Adrenal gland (tissue), 12 donors: Measurements from ENCODE around the gene ZNF521. TPM values are rescaled to one million over a fixed set of nuclear protein-coding genes. Genes with fewer than 3 reads are reported as not detected.
A peak's percentile ranks its signal among the peaks of the same experiment; 100 is the strongest.

Source experiments
- DNase-seq, 7 donors: peaks; one replicate each; pipeline ENCODE4 v3.0.0-alpha.2; 2019 to 2020
- H3K27ac ChIP-seq, 5 donors: fragments of 200-600 bp; sonication (generic) in 4 of 5; 1 replicate in 3 of 5; 2 replicates in 2 of 5; pipeline versions ENCODE4 v1.5.1 to v1.8.0; 2016 to 2020; ENCODE audit warnings: mild to moderate bottlenecking in 1 of 5
- H3K27me3 ChIP-seq: fragments of 200-600 bp; 2 replicates; pipeline ENCODE4 v1.8.0; 2021
- H3K36me3 ChIP-seq, 2 donors: fragments of 200-600 bp; replicated peaks in 1 of 2; 1 replicate in 1 of 2; 2 replicates in 1 of 2; pipeline versions ENCODE4 v1.5.1 to v1.8.0; 2018 to 2022
- H3K4me1 ChIP-seq, 2 donors: fragments of 200-600 bp; replicated peaks in 1 of 2; 1 replicate in 1 of 2; 2 replicates in 1 of 2; pipeline versions ENCODE4 v1.5.1 to v1.8.0; 2018 to 2021
- H3K4me3 ChIP-seq, 4 donors: fragments of 200-600 bp; sonication (generic) in 3 of 4; one replicate each; pipeline ENCODE4 v1.5.1; 2016 to 2018
- H3K9me3 ChIP-seq, 3 donors: fragments of 200-600 bp; sonication (generic) in 1 of 3; replicated peaks in 1 of 3; 1 replicate in 2 of 3; 2 replicates in 1 of 3; pipeline versions ENCODE4 v1.5.1 to v1.8.0; 2016 to 2021
- POLR2A ChIP-seq, 2 donors: fragments of 450-650 bp; IDR thresholded peaks; one replicate each; pipeline ENCODE4 v1.6.1; 2017; ENCODE audit warnings: antibody characterized with exemption in 2 of 2, mild to moderate bottlenecking in 2 of 2, moderate library complexity in 1 of 2
- WGBS, 4 donors: extraction: QIAGEN DNeasy Blood & Tissue Kit in 2 of 4; methylation state at CpG; one replicate each; pipeline versions ENCODE4 v1.1.5 to v1.1.7; 2013 to 2017; 5-methylcytosine and 5-hydroxymethylcytosine counted together
- intact Hi-C, 2 donors: fragments of 100-400 bp; cut with DNase I; formaldehyde crosslinking; loops; one replicate each; pipeline versions ENCODE4 v1.14.1 to v1.15.0; 2022 to 2023
- polyA plus RNA-seq, 3 donors: library from polyadenylated mRNA; stranded (reverse); fragments of 200-250 nt in 2 of 3; fragments of 350-450 nt in 1 of 3; fragmentation: Illumina TruSeq in 1 of 3; extraction: RNeasy Lipid Tissue Mini Kit (QIAGEN cat#74804) in 1 of 3; gene quantifications; one replicate each; pipeline ENCODE4 v1.2.3, GENCODE V29; 2013 to 2014
- total RNA-seq, 9 donors: library from RNA; depleted of rRNA in 4 of 9; stranded (reverse); fragments of >200 nt in 4 of 9; fragments of 120-200 nt in 1 of 9; fragmentation: NEBNext Ultra II Directional in 1 of 9; extraction: Animal tissue kit (Norgen Biotek cat#: 25700) in 1 of 9; gene quantifications; one replicate each; pipeline versions ENCODE4 v1.1.0 to v1.2.4, GENCODE V29; 2013 to 2023
- TF ChIP-seq, protein P1 (sequence below), 6 experiments: fragments of 450-650 bp in 4 of 6; fragments of 200-600 bp in 2 of 6; sonication (generic) in 1 of 6; IDR thresholded peaks; 1 replicate in 5 of 6; 2 replicates in 1 of 6; pipeline versions ENCODE4 v1.5.1 to v1.8.0; 2016 to 2021; ENCODE audit warnings: antibody characterized with exemption in 6 of 6, mild to moderate bottlenecking in 2 of 6, moderate library complexity in 1 of 6
- donor health status: healthy with polysubstance abuse.
- donor health status: Bipolar disorder and iron deficiency.
- donor health status: DM: yes; HTN: yes; CAD: no.
- donor health status: DM: no; HTN: no; CAD: no.
- donor health status: DM: no; HTN: no; CAD: no.
- donor health status: DM: yes; HTN: yes; CAD: no.

Gene ZNF521
- total and polyA plus RNA-seq, 12 donors, result 3.7 to 270 (median 43.0) TPM

DNA sequence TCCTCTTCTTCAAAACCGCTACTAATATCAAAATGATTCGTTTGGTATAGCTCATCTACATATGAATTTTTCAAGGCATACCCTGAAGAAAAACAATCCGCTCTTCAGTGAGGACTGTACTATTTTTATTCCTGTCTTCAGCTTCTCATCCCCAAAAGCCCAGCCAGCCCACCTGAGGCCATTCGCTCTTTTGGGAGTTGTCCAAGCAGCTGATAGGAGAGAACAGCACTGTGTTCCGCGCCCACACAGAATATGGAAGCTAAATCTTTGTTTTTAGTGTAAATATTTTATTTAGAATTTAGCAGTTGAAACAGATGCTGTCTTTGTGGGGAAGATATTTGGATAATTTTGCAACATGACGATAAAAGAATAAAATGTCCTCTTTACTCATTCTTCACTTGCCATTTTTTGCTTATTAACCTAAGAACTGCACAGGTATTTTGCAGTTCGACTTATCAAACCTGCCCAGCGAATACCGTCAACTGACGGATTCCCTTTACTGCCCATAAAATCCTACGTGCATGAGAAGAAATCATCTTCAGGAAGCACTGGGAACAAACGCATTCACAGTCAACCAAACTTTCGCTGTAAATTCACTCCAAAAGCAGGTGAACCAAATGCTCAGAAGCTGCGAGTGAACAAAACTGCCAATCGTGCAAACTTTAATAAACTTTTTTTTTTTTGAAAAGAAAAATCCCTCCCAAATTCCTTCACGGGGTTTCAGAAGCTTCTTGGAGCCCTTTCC, 3.4 kb downstream of the ZNF521 start:
- TF ChIP-seq, protein P1, sequence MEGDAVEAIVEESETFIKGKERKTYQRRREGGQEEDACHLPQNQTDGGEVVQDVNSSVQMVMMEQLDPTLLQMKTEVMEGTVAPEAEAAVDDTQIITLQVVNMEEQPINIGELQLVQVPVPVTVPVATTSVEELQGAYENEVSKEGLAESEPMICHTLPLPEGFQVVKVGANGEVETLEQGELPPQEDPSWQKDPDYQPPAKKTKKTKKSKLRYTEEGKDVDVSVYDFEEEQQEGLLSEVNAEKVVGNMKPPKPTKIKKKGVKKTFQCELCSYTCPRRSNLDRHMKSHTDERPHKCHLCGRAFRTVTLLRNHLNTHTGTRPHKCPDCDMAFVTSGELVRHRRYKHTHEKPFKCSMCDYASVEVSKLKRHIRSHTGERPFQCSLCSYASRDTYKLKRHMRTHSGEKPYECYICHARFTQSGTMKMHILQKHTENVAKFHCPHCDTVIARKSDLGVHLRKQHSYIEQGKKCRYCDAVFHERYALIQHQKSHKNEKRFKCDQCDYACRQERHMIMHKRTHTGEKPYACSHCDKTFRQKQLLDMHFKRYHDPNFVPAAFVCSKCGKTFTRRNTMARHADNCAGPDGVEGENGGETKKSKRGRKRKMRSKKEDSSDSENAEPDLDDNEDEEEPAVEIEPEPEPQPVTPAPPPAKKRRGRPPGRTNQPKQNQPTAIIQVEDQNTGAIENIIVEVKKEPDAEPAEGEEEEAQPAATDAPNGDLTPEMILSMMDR (IDR thresholded peaks at IDR 0.05), result no peak
- TF ChIP-seq POLR2A (IDR thresholded peaks at IDR 0.05), result no peak
- Histone ChIP-seq H3K9me3 (no peaks in the 10 kb centered on the region), H3K27ac (peak overlapping the region in 3 of 5 donors; percentile 90 to 95 (median 93)), H3K27me3 (no peaks in the 10 kb centered on the region), H3K4me1 (peaks cover 4 to 8% of the 10 kb centered on the region in 2 donors), H3K36me3 (no peaks in the 10 kb centered on the region), H3K4me3 (peak overlapping the region in 2 of 4 donors; percentile 48 to 94)
- DNase-seq, result no peak
- intact Hi-C loops, result no loop called here
- WGBS, 4 donors, result 37 to 48% (median 42%) methylated on average over 17 of the region's 17 CpGs

DNA sequence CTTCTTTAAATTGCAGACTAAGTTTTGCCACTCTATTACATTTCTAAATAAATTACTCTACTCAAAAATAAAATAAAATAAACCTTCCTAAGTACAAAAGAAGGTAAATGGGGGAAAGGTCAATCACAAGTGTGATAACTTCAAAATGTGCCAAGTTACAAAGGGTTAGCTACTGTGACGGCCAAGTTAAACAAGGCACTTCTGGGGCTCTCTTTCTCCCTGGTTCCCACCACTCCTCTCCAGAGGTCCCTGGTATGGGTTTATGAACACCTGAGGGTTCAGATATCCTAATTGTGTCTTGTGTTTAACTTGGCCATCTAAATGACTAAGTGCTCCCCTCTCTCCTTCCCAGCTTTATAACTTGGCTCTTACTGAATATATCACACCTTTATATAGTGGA, 5.4 kb downstream of the ZNF521 start:
- Histone ChIP-seq H3K36me3 (no peaks in the 10 kb centered on the region), H3K9me3 (no peaks in the 10 kb centered on the region), H3K4me1 (peaks cover 4 to 8% of the 10 kb centered on the region in 2 donors), H3K27ac (no peak overlapping the region), H3K27me3 (no peaks in the 10 kb centered on the region), H3K4me3 (no peak overlapping the region)
- intact Hi-C loops, result no loop called here
- 64 to 80% (median 73%) methylated on average over 1 of the region's 1 CpG for WGBS, 4 donors
- no peak for DNase-seq
- no peak for TF ChIP-seq POLR2A (IDR thresholded peaks at IDR 0.05)
- TF ChIP-seq, protein P1 (IDR thresholded peaks at IDR 0.05), result no peak

DNA sequence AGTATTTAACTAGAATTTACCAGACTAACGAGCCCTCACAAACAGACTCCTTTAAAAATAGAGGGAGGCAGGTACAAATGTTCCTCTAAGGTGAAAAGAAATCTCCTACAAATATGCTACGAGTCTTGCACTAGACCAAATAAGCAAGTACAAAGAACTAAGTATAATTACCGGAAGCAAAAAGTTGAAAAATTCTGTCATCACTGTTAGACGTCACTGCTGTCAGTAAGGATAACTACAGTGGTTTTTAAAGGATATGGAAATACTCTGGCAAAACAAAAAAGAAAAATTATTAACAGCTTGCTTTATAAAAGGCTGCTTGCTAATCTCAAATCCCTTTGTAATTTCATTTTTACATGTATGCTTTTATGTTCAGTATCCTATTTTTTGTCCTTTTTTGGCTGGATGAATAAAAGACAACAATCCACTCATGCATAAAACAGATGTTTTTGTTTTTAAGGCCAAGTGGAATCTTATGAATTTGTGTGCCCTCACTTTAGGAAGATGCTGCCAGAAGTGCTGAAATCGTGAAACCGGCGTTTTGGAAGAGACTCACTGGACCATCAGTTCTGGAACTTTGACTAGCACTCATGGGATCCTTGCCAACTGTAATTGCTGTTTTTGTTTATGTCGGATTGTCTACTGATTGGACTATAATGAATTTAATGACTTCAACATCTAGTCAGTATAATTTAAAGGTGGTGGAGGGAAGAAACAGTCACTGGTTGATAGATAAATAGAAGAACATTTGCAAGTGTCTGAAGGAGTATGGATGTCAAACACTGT, 6.7 kb downstream of the ZNF521 start:
- WGBS, 4 donors, result 49 to 60% (median 53%) methylated on average over 8 of the region's 8 CpGs
- intact Hi-C loops, result no loop called here
- TF ChIP-seq, protein P1 (IDR thresholded peaks at IDR 0.05), result no peak
- TF ChIP-seq POLR2A (IDR thresholded peaks at IDR 0.05), result no peak
- H3K4me3 ChIP-seq, result no peak overlapping the region
- peaks cover 4 to 8% of the 10 kb centered on the region in 2 donors for H3K4me1 ChIP-seq
- no peaks in the 10 kb centered on the region for H3K9me3 ChIP-seq
- no peak for DNase-seq
- no peaks in the 10 kb centered on the region for H3K27me3 ChIP-seq
- no peak overlapping the region for H3K27ac ChIP-seq
- H3K36me3 ChIP-seq, result no peaks in the 10 kb centered on the region

DNA sequence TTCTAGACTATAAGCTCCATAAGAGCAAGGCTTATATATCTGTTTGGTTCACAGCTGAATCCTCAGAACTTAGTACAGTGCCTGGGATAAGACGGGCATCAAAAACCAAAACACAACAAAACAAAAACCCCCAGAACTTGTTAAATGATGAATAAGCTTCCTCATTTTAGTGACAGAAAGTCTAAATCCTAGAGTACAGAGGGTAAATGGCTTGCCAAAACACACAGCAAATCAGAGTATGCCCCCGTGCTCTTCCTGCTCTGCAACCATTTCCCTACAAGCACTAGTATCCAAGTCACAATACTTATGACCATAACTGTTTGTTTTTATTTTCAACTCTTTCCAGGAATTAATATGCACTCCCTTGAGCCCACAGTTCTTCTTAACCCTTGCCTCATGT, 10.1 kb downstream of the ZNF521 start:
- no peaks in the 10 kb centered on the region for H3K9me3 ChIP-seq
- no peaks in the 10 kb centered on the region for H3K36me3 ChIP-seq
- H3K27ac ChIP-seq, result no peak overlapping the region
- no peak for TF ChIP-seq POLR2A (IDR thresholded peaks at IDR 0.05)
- TF ChIP-seq, protein P1 (IDR thresholded peaks at IDR 0.05), result no peak
- H3K4me3 ChIP-seq, result no peak overlapping the region
- peaks cover 0 to 4% of the 10 kb centered on the region in 2 donors for H3K4me1 ChIP-seq
- H3K27me3 ChIP-seq, result no peaks in the 10 kb centered on the region
- 64 to 73% (median 66%) methylated on average over 2 of the region's 2 CpGs for WGBS, 4 donors
- no peak for DNase-seq
- intact Hi-C loops, result no loop called here
